Panc1 (cell line): Measurements from ENCODE around the gene SART3.

Source experiments
- CTCF ChIP-seq: fragments of 450-650 bp; IDR thresholded peaks from 2 replicates; pipeline ENCODE4 v1.5.1; 2017; ENCODE audit warnings: mild to moderate bottlenecking
- POLR2AphosphoS5 ChIP-seq: IDR thresholded peaks from 2 replicates; pipeline ENCODE4 v1.6.1; 2012; ENCODE audit warnings: mild to moderate bottlenecking, low read depth, low read length, moderate library complexity
- REST ChIP-seq, 2 experiments: IDR thresholded peaks; 2 replicates each; pipeline ENCODE4 v1.6.1; 2011 to 2012; ENCODE audit warnings: low read depth in 2 of 2, control low read depth in 1 of 2, low read length in 1 of 2, mild to moderate bottlenecking in 1 of 2, moderate library complexity in 1 of 2; ENCODE audit not compliant: insufficient read depth in 1 of 2
- SIN3A ChIP-seq: IDR thresholded peaks from 2 replicates; pipeline ENCODE4 v1.6.1; 2012; ENCODE audit warnings: low read depth, mild to moderate bottlenecking, low read length, moderate library complexity, borderline replicate concordance; ENCODE audit not compliant: insufficient read depth
- TCF7L2 ChIP-seq: IDR thresholded peaks from 2 replicates; pipeline ENCODE4 v1.6.1; 2011; ENCODE audit warnings: mild to moderate bottlenecking, low read depth, low read length, inconsistent platforms

- no peak for TF ChIP-seq CTCF
- TF ChIP-seq REST (IDR thresholded peaks at IDR 0.05; ENCODE audit: insufficient read depth in 1 of 2, low read depth in 2 of 2, low read length in 1 of 2) = no peak
- no peak for TF ChIP-seq SIN3A
- TF ChIP-seq TCF7L2 = no peak
- no peak for TF ChIP-seq POLR2AphosphoS5
Observed at GRCh38 chr12:108507971-108508642, 52.9 kb downstream of the SART3 start.
